Gastrocnemius medialis (tissue), 4 donors: ENCODE results near the gene IL27RA. TPM values are rescaled to one million over a fixed set of nuclear protein-coding genes. Genes with fewer than 3 reads are reported as not detected.

Experiments
- ATAC-seq, 2 donors: fragments of 150-250 bp; one replicate each; pipeline ENCODE4 v1.9.1; 2016
- DNase-seq, 2 donors: peaks; one replicate each; pipeline ENCODE4 v3.0.0-alpha.2; 2019
- H3K27ac ChIP-seq, 4 donors: fragments of 200-600 bp; sonication (generic); 1 replicate in 1 of 4; 2 replicates in 3 of 4; pipeline ENCODE4 v1.5.1; 2016 to 2018; ENCODE audit warnings: mild to moderate bottlenecking in 2 of 4, moderate library complexity in 1 of 4
- H3K27me3 ChIP-seq, 3 donors: fragments of 200-600 bp; sonication (generic) in 2 of 3; 1 replicate in 1 of 3; 2 replicates in 2 of 3; pipeline versions ENCODE4 v1.5.1 to v1.6.0; 2016 to 2019; ENCODE audit warnings: mild to moderate bottlenecking in 1 of 3, moderate library complexity in 1 of 3
- H3K36me3 ChIP-seq, 2 donors: fragments of 200-600 bp; sonication (generic) in 1 of 2; one replicate each; pipeline ENCODE4 v1.5.1; 2017 to 2018
- H3K4me1 ChIP-seq, 2 donors: fragments of 200-600 bp; sonication (generic) in 1 of 2; one replicate each; pipeline ENCODE4 v1.5.1; 2016 to 2017; ENCODE audit warnings: mild to moderate bottlenecking in 2 of 2
- H3K4me3 ChIP-seq, 4 donors: fragments of 200-600 bp; sonication (generic) in 3 of 4; 1 replicate in 1 of 4; 2 replicates in 3 of 4; pipeline ENCODE4 v1.5.1; 2016 to 2019; ENCODE audit warnings: mild to moderate bottlenecking in 2 of 4
- H3K9me3 ChIP-seq, 3 donors: fragments of 200-600 bp; sonication (generic) in 2 of 3; 1 replicate in 1 of 3; 2 replicates in 2 of 3; pipeline ENCODE4 v1.5.1; 2016 to 2019
- CTCF ChIP-seq, 5 experiments: fragments of 450-650 bp in 3 of 5; fragments of 200-600 bp in 2 of 5; sonication (generic) in 2 of 5; IDR thresholded peaks in 4 of 5; conservative IDR thresholded peaks in 1 of 5; 1 replicate in 4 of 5; 2 replicates in 1 of 5; pipeline ENCODE4 v1.5.1; 2016 to 2019; ENCODE audit warnings: antibody characterized with exemption in 5 of 5, mild to moderate bottlenecking in 3 of 5, moderate library complexity in 3 of 5
- POLR2A ChIP-seq, 2 donors: fragments of 450-650 bp; IDR thresholded peaks; one replicate each; pipeline ENCODE4 v1.6.1; 2017; ENCODE audit warnings: antibody characterized with exemption in 2 of 2, mild to moderate bottlenecking in 2 of 2, moderate library complexity in 2 of 2
- in situ Hi-C, 4 donors: fragments of 200-750 bp; cut with MboI; loops; one replicate each; pipeline versions ENCODE4 v1.15.0 to v1.8.0; 2017; ENCODE audit warnings: low sequenced_read_pairs in 4 of 4
- intact Hi-C: fragments of 100-400 bp; cut with DNase I; formaldehyde crosslinking; loops from one replicate; pipeline ENCODE4 v1.15.1; 2023; ENCODE audit warnings: low total_unique reads
- total RNA-seq, 4 donors: library from RNA; depleted of rRNA; stranded (reverse); fragments of >200 nt; gene quantifications; one replicate each; pipeline versions ENCODE4 v1.1.0 to v1.2.3, GENCODE V29; 2016

IL27RA gene
- total RNA-seq, 4 donors from 2014 or later = 1.4 to 3.7 (median 2.0) TPM

GRCh38 chr19:14101003-14101545 is 69.5 kb downstream of the IL27RA start:
- in situ Hi-C loops (no loop called here), intact Hi-C loops (no loop called here)
- Histone ChIP-seq H3K27ac (no peak overlapping the region), H3K27me3 (no peaks in the 10 kb centered on the region), H3K4me1 (peaks cover 0 to 7% of the 10 kb centered on the region in 2 donors), H3K9me3 (no peaks in the 10 kb centered on the region), H3K36me3 (peaks cover 0 to 80% of the 10 kb centered on the region in 2 donors), H3K4me3 (no peak overlapping the region)
- TF ChIP-seq POLR2A (IDR thresholded peaks at IDR 0.05) (no peak), CTCF (IDR thresholded peaks at IDR 0.05 in 4 of 5, conservative IDR thresholded peaks at IDR 0.05 in 1 of 5) (no peak)
- ATAC-seq (no peak), DNase-seq (no peak)

DNA sequence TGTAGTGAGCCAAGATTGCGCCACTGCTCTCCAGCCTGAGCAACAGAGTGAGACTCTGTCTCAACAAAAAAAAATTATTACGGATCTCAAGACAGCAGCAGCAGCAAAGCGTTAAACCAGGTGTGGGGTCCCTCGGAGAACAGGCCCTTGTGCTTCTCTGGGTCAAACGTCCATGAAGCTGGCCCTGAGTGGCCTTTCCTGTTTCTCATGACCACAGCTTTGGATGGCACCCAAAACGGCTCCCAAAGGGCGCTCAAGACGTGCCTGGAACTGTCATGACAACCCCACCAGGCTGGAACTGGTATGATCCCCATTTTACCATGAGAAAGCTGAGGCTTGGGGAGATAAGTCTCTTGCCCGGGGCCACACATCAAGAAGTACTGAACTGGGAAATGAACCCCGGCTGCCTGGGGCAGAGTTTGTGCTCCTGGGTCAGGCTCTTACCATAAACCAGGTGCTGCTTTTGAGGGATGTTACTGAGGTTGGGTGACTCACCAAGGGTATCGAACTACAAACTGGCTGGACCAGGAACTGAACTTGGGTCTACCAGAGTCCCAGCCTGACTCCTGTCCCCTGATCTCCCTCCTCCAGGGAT is 70.6 kb downstream of the IL27RA start:
- no peak for ATAC-seq
- H3K4me1 ChIP-seq = peaks cover 6 to 8% of the 10 kb centered on the region in 2 donors
- intact Hi-C loops (no loop called here), in situ Hi-C loops (no loop called here)
- H3K36me3 ChIP-seq = peaks cover 0 to 81% of the 10 kb centered on the region in 2 donors
- H3K9me3 ChIP-seq = no peaks in the 10 kb centered on the region
- H3K27me3 ChIP-seq = no peaks in the 10 kb centered on the region
- H3K4me3 ChIP-seq = no peak overlapping the region
- TF ChIP-seq POLR2A (IDR thresholded peaks at IDR 0.05) = no peak
- DNase-seq = no peak
- peak overlapping the region; percentile 16 to 40 (median 22) for H3K27ac ChIP-seq

DNA sequence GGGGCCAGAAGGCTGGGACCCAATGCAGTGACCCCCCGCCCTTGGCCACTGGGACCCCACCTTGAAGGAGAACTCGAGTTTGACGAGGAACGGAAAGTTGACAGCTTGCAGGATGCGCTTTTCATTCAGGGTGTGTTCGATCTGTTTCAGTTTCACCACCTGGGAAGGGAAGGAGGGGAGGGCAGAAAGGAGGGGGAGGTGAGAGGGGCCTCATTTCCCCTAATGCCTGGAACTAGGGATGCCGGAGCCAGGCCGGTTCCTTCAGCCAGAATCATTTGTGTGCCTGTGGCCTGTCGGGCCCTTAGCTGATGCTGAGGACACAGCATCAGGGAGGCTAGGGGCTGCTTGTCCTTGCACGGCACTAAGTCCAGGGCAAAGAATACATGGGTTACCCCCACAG is 71.2 kb downstream of the IL27RA start:
- ATAC-seq = no peak
- in situ Hi-C loops (no loop called here), intact Hi-C loops (no loop called here)
- Histone ChIP-seq H3K9me3 (no peaks in the 10 kb centered on the region), H3K4me3 (no peak overlapping the region), H3K27ac (peak overlapping the region; percentile 16 to 40 (median 22)), H3K36me3 (peaks cover 0 to 76% of the 10 kb centered on the region in 2 donors), H3K4me1 (peaks cover 11 to 14% of the 10 kb centered on the region in 2 donors), H3K27me3 (no peaks in the 10 kb centered on the region)
- TF ChIP-seq POLR2A (IDR thresholded peaks at IDR 0.05) (no peak), CTCF (IDR thresholded peaks at IDR 0.05 in 4 of 5, conservative IDR thresholded peaks at IDR 0.05 in 1 of 5) (no peak)
- DNase-seq = no peak

Other genes with a start within 250 kb of the IL27RA start
- 1 to 10 TPM; 3.9 to 6.3 (median 5.0) TPM for gene ZSWIM4, start 236.3 kb upstream of the IL27RA start, total RNA-seq
- not detected for gene NANOS3, start 154.6 kb upstream of the IL27RA start, total RNA-seq
- 1 to 10 TPM in 1 of 4 donors, under 1 TPM in 3; 0.19 to 1.0 (median 0.56) TPM for gene BRME1, start 125.6 kb upstream of the IL27RA start, total RNA-seq
- 10 to 100 TPM; 22.3 to 44.9 (median 33.7) TPM for gene CC2D1A, start 125.6 kb upstream of the IL27RA start, total RNA-seq
- under 1 TPM in 2 of 4 donors, not detected in 2; 0.55 to 0.61 TPM for gene PODNL1, start 93.3 kb upstream of the IL27RA start, total RNA-seq
- 10 to 100 TPM; 11.2 to 38.8 (median 18.0) TPM for gene DCAF15, start 79.3 kb upstream of the IL27RA start, total RNA-seq
- 1 to 10 TPM; 2.7 to 7.2 (median 4.4) TPM for gene RFX1, start 25.4 kb upstream of the IL27RA start, total RNA-seq
- gene RLN3, start 3.6 kb upstream of the IL27RA start, total RNA-seq = not detected
- gene PALM3, start 30.3 kb downstream of the IL27RA start, total RNA-seq = not detected
- 1 to 10 TPM; 1.8 to 8.0 (median 5.7) TPM for gene MISP3, start 41.0 kb downstream of the IL27RA start, total RNA-seq
- gene C19orf67, start 54.0 kb downstream of the IL27RA start, total RNA-seq = not detected
- gene SAMD1, start 59.0 kb downstream of the IL27RA start, total RNA-seq = 10 to 100 TPM; 15.1 to 71.8 (median 40.2) TPM
- gene PRKACA, start 86.0 kb downstream of the IL27RA start, total RNA-seq = 100 to 1,000 TPM in 3 of 4 donors, 10 to 100 TPM in 1; 74.7 to 180 (median 147) TPM
- gene ASF1B, start 104.8 kb downstream of the IL27RA start, total RNA-seq = 1 to 10 TPM in 3 of 4 donors, not detected in 1; 1.2 to 4.1 (median 1.5) TPM
- gene ADGRL1, start 174.4 kb downstream of the IL27RA start, total RNA-seq = 1 to 10 TPM in 2 of 4 donors, under 1 TPM in 2; 0.76 to 3.5 (median 1.2) TPM